Measurements from ENCODE around the gene MLC1. TPM values are rescaled to one million over a fixed set of nuclear protein-coding genes. Genes with fewer than 3 reads are reported as not detected.

Gene MLC1
- total and polyA plus RNA-seq, 4 donors, result 0.13 to 9.4 (median 0.33) TPM; not detected in 1

DNA sequence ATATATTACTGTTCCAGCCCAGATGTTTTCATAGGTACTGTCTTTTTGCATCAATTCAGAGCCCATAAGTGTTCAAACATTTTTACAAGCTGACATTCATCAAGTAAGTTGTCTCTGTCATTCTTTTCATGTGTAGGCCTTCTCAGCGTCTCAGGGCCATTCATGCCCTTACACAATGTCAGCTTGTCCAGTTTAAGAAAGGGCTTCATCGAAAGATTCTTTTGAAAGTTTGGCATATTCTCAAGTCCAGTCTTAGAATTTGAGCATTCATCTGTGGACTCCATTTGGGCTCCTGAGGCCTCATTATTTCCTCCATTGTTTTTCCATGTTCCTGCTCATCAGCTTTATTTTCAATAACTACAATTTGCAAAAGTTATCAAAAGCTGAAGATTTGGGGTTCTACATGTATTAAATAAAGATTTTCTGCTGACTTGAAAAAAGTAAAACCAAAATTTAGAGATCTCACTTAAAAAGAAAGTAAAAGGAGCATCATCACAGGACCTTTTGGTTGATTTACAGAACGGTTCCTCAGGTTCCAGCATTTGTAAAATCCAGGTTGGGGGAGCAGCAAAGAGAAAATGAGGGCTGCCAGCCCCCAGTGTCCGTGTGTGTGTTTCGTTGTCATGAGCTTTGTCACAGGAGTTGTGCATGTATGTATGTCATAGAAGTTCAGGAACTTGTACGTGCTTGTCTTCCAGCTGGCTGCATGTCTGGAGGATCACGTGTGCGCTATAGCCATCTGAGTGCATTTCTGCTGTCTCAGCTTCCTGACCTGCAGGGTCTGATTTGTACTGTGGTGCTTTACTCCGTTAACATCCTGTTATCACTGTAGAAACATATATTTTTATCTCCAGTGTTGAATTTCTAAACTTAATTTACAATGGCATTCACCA lies 20.2 kb upstream of the MLC1 start:
- TF ChIP-seq RAD21 (IDR thresholded peaks at IDR 0.05) (no peak), FOXA2 (IDR thresholded peaks at IDR 0.05) (no peak), FOXA1 (IDR thresholded peaks at IDR 0.05) (no peak), YY1 (IDR thresholded peaks at IDR 0.05) (no peak), HNF4G (IDR thresholded peaks at IDR 0.05) (no peak), EGR1 (IDR thresholded peaks at IDR 0.05; ENCODE audit: low read depth in 2 of 2) (no peak), JUND (IDR thresholded peaks at IDR 0.05) (no peak), TAF1 (conservative IDR thresholded peaks at IDR 0.05) (no peak), NR2F2 (IDR thresholded peaks at IDR 0.05) (no peak), HNF4A (conservative IDR thresholded peaks at IDR 0.05) (no peak), SP1 (IDR thresholded peaks at IDR 0.05) (no peak), RXRA (IDR thresholded peaks at IDR 0.05) (no peak)
- TF ChIP-seq, protein P1, sequence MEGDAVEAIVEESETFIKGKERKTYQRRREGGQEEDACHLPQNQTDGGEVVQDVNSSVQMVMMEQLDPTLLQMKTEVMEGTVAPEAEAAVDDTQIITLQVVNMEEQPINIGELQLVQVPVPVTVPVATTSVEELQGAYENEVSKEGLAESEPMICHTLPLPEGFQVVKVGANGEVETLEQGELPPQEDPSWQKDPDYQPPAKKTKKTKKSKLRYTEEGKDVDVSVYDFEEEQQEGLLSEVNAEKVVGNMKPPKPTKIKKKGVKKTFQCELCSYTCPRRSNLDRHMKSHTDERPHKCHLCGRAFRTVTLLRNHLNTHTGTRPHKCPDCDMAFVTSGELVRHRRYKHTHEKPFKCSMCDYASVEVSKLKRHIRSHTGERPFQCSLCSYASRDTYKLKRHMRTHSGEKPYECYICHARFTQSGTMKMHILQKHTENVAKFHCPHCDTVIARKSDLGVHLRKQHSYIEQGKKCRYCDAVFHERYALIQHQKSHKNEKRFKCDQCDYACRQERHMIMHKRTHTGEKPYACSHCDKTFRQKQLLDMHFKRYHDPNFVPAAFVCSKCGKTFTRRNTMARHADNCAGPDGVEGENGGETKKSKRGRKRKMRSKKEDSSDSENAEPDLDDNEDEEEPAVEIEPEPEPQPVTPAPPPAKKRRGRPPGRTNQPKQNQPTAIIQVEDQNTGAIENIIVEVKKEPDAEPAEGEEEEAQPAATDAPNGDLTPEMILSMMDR (IDR thresholded peaks at IDR 0.05; ENCODE audit: low read depth, low read length, missing input control), result no peak
- TF ChIP-seq, protein P2, sequence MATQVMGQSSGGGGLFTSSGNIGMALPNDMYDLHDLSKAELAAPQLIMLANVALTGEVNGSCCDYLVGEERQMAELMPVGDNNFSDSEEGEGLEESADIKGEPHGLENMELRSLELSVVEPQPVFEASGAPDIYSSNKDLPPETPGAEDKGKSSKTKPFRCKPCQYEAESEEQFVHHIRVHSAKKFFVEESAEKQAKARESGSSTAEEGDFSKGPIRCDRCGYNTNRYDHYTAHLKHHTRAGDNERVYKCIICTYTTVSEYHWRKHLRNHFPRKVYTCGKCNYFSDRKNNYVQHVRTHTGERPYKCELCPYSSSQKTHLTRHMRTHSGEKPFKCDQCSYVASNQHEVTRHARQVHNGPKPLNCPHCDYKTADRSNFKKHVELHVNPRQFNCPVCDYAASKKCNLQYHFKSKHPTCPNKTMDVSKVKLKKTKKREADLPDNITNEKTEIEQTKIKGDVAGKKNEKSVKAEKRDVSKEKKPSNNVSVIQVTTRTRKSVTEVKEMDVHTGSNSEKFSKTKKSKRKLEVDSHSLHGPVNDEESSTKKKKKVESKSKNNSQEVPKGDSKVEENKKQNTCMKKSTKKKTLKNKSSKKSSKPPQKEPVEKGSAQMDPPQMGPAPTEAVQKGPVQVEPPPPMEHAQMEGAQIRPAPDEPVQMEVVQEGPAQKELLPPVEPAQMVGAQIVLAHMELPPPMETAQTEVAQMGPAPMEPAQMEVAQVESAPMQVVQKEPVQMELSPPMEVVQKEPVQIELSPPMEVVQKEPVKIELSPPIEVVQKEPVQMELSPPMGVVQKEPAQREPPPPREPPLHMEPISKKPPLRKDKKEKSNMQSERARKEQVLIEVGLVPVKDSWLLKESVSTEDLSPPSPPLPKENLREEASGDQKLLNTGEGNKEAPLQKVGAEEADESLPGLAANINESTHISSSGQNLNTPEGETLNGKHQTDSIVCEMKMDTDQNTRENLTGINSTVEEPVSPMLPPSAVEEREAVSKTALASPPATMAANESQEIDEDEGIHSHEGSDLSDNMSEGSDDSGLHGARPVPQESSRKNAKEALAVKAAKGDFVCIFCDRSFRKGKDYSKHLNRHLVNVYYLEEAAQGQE (IDR thresholded peaks at IDR 0.05), result no peak
- TF ChIP-seq, protein P3, sequence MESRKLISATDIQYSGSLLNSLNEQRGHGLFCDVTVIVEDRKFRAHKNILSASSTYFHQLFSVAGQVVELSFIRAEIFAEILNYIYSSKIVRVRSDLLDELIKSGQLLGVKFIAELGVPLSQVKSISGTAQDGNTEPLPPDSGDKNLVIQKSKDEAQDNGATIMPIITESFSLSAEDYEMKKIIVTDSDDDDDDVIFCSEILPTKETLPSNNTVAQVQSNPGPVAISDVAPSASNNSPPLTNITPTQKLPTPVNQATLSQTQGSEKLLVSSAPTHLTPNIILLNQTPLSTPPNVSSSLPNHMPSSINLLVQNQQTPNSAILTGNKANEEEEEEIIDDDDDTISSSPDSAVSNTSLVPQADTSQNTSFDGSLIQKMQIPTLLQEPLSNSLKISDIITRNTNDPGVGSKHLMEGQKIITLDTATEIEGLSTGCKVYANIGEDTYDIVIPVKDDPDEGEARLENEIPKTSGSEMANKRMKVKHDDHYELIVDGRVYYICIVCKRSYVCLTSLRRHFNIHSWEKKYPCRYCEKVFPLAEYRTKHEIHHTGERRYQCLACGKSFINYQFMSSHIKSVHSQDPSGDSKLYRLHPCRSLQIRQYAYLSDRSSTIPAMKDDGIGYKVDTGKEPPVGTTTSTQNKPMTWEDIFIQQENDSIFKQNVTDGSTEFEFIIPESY (IDR thresholded peaks at IDR 0.05), result no peak
- TF ChIP-seq, protein P4, sequence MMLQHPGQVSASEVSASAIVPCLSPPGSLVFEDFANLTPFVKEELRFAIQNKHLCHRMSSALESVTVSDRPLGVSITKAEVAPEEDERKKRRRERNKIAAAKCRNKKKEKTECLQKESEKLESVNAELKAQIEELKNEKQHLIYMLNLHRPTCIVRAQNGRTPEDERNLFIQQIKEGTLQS (IDR thresholded peaks at IDR 0.05), result no peak
- TF ChIP-seq, protein P5, sequence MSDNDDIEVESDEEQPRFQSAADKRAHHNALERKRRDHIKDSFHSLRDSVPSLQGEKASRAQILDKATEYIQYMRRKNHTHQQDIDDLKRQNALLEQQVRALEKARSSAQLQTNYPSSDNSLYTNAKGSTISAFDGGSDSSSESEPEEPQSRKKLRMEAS (IDR thresholded peaks at IDR 0.05), result no peak
- Histone ChIP-seq H3K4me3 (ENCODE audit: low read depth in 1 of 3, low read length in 3 of 3) (no peak overlapping the region), H3K27me3 (ENCODE audit: control insufficient read depth in 4 of 4, insufficient read depth in 4 of 4, low read length in 3 of 4) (no peaks in the 10 kb centered on the region), H3K9me3 (ENCODE audit: control insufficient read depth in 4 of 4, low read length in 3 of 4) (no peaks in the 10 kb centered on the region), H3K4me1 (ENCODE audit: control insufficient read depth in 4 of 4, insufficient read depth in 4 of 4, low read length in 3 of 4) (no peaks in the 10 kb centered on the region), H3K27ac (ENCODE audit: low read depth in 1 of 2, low read length in 2 of 2) (no peak overlapping the region), H3K36me3 (ENCODE audit: control insufficient read depth in 4 of 4, insufficient read depth in 3 of 4, low read depth in 1 of 4, low read length in 3 of 4) (no peaks in the 10 kb centered on the region), H3K9ac (ENCODE audit: low read depth in 1 of 2, low read length in 2 of 2) (no peak overlapping the region)
- 61% methylated on average over 9 of the region's 9 CpGs for WGBS
- DNase-seq (ENCODE audit: low spot score), result no peak
